HG03280 (cell line): ENCODE results near the gene ZNF367.
"Not testable (repeated sequence)": the region's sequence is repeated elsewhere in the genome, so short reads cannot be mapped to it uniquely, and the experiment has no call there.

ENCODE experiments used
- ATAC-seq: cut with Tn5 transposase; IDR thresholded peaks from one replicate; pipeline ENCODE4 v1.9.1; 2021; ENCODE audit warnings: mild to moderate bottlenecking, moderate library complexity; ENCODE audit not compliant: unreplicated experiment

ZNF367 gene

GRCh38 chr9:96363175-96363967 is 54.8 kb downstream of the ZNF367 start:
- ATAC-seq, result no peak

GRCh38 chr9:96362119-96362518 is 56.1 kb downstream of the ZNF367 start:
- not testable (repeated sequence) for ATAC-seq

- ATAC-seq, result no peak
Observed at GRCh38 chr9:96361668-96362067, 56.5 kb downstream of the ZNF367 start.

GRCh38 chr9:96360976-96361375 is 57.2 kb downstream of the ZNF367 start:
- ATAC-seq, result no peak

- not testable (repeated sequence) for ATAC-seq
Observed at GRCh38 chr9:96360523-96360922, 57.6 kb downstream of the ZNF367 start.

GRCh38 chr9:96350866-96351265 is 67.3 kb downstream of the ZNF367 start:
- no peak for ATAC-seq

- no peak for ATAC-seq
Observed at GRCh38 chr9:96348261-96348660, 69.9 kb downstream of the ZNF367 start.

GRCh38 chr9:96345551-96345950 is 72.6 kb downstream of the ZNF367 start:
- no peak for ATAC-seq

- ATAC-seq, result no peak
Observed at GRCh38 chr9:96344458-96345180, 73.6 kb downstream of the ZNF367 start.

GRCh38 chr9:96343515-96344360 is 74.4 kb downstream of the ZNF367 start:
- no peak for ATAC-seq

GRCh38 chr9:96342571-96343245 is 75.5 kb downstream of the ZNF367 start:
- no peak for ATAC-seq

- ATAC-seq, result no peak
Observed at GRCh38 chr9:96340707-96341106, 77.5 kb downstream of the ZNF367 start.

- no peak for ATAC-seq
Observed at GRCh38 chr9:96338299-96338698, 79.9 kb downstream of the ZNF367 start.
